Testis (tissue), 3 donors: ENCODE results near the gene SH3RF3. TPM values are rescaled to one million over a fixed set of nuclear protein-coding genes. Genes with fewer than 3 reads are reported as not detected.

Experiments used
- DNase-seq: peaks from one replicate; pipeline ENCODE4 v3.0.0-alpha.2; 2019
- H3K27ac ChIP-seq, 2 donors: fragments of 200-600 bp; sonication (generic); one replicate each; pipeline ENCODE4 v1.5.1; 2019
- H3K27me3 ChIP-seq: fragments of 200-600 bp; sonication (generic); one replicate; pipeline ENCODE4 v1.5.1; 2019
- H3K36me3 ChIP-seq: fragments of 200-600 bp; sonication (generic); one replicate; pipeline ENCODE4 v1.5.1; 2017; ENCODE audit warnings: low read depth; ENCODE audit errors: missing control alignments
- H3K4me1 ChIP-seq: fragments of 200-600 bp; sonication (generic); one replicate; pipeline ENCODE4 v1.5.1; 2019
- H3K4me3 ChIP-seq, 2 donors: fragments of 200-600 bp; sonication (generic); one replicate each; pipeline ENCODE4 v1.5.1; 2017 to 2019
- H3K9me3 ChIP-seq: fragments of 200-600 bp; sonication (generic); one replicate; pipeline ENCODE4 v1.5.1; 2017
- CTCF ChIP-seq, 3 experiments: fragments of 450-650 bp in 2 of 3; fragments of 200-600 bp in 1 of 3; sonication (generic) in 1 of 3; IDR thresholded peaks; one replicate each; pipeline ENCODE4 v1.5.1; 2016 to 2019; ENCODE audit warnings: antibody characterized with exemption in 3 of 3, mild to moderate bottlenecking in 2 of 3, moderate library complexity in 1 of 3
- POLR2A ChIP-seq: fragments of 450-650 bp; IDR thresholded peaks from one replicate; pipeline ENCODE4 v1.6.1; 2017; ENCODE audit warnings: antibody characterized with exemption, mild to moderate bottlenecking, moderate library complexity
- WGBS, 2 donors: methylation state at CpG; one replicate each; pipeline ENCODE4 v1.1.5; 2018; 5-methylcytosine and 5-hydroxymethylcytosine counted together
- intact Hi-C: fragments of 100-400 bp; cut with DNase I; formaldehyde crosslinking; loops from one replicate; pipeline ENCODE4 v1.15.1; 2023; ENCODE audit warnings: low total_unique reads
- polyA plus RNA-seq: library from polyadenylated mRNA; stranded (reverse); fragments of 350-450 nt; fragmentation: Illumina TruSeq; extraction: RNeasy Lipid Tissue Mini Kit (QIAGEN cat#74804); gene quantifications from one replicate; pipeline ENCODE4 v1.2.3, GENCODE V29; 2014; ENCODE audit warnings: low read depth, low replicate concordance; ENCODE audit not compliant: insufficient read depth
- total RNA-seq, 2 donors: library from RNA; depleted of rRNA; stranded (reverse); fragments of >200 nt; gene quantifications; one replicate each; pipeline ENCODE4 v1.2.3, GENCODE V29; 2016

SH3RF3 gene
- total and polyA plus RNA-seq, 3 donors from 2014 or later = 9.3 to 20.1 (median 16.5) TPM

GRCh38 chr2:109437325-109438090, 308.5 kb downstream of the SH3RF3 start:
- DNase-seq = no peak
- Histone ChIP-seq H3K9me3 (no peaks in the 10 kb centered on the region), H3K4me3 (no peak overlapping the region), H3K27me3 (no peaks in the 10 kb centered on the region), H3K36me3 (no peaks in the 10 kb centered on the region), H3K27ac (no peak overlapping the region), H3K4me1 (no peaks in the 10 kb centered on the region)
- intact Hi-C loops = no loop called here
- 93 to 94% methylated on average over 15 of the region's 15 CpGs for WGBS, 2 donors
- TF ChIP-seq POLR2A = no peak
- no peak for TF ChIP-seq CTCF (IDR thresholded peaks at IDR 0.05)

- Histone ChIP-seq H3K27ac (no peak overlapping the region), H3K27me3 (no peaks in the 10 kb centered on the region), H3K4me1 (no peaks in the 10 kb centered on the region), H3K36me3 (no peaks in the 10 kb centered on the region), H3K9me3 (no peaks in the 10 kb centered on the region), H3K4me3 (no peak overlapping the region)
- 89% methylated on average over 1 of the region's 1 CpG for WGBS, 2 donors
- intact Hi-C loops = no loop called here
- no peak for DNase-seq
- no peak for TF ChIP-seq CTCF (IDR thresholded peaks at IDR 0.05)
- TF ChIP-seq POLR2A = no peak
Observed at GRCh38 chr2:109438146-109438545, 309.1 kb downstream of the SH3RF3 start.

- H3K27me3 ChIP-seq = no peaks in the 10 kb centered on the region
- 57 to 60% methylated on average over 8 of the region's 8 CpGs for WGBS, 2 donors
- intact Hi-C loops = no loop called here
- no peak overlapping the region for H3K4me3 ChIP-seq
- no peak for TF ChIP-seq POLR2A
- TF ChIP-seq CTCF (IDR thresholded peaks at IDR 0.05) = no peak
- no peak for DNase-seq
- no peaks in the 10 kb centered on the region for H3K4me1 ChIP-seq
- no peaks in the 10 kb centered on the region for H3K36me3 ChIP-seq
- no peak overlapping the region for H3K27ac ChIP-seq
- no peaks in the 10 kb centered on the region for H3K9me3 ChIP-seq
Observed at GRCh38 chr2:109438773-109439389, 309.9 kb downstream of the SH3RF3 start.

GRCh38 chr2:109439390-109439786, 310.4 kb downstream of the SH3RF3 start:
- WGBS, 2 donors = 80 to 82% methylated on average over 4 of the region's 4 CpGs
- TF ChIP-seq POLR2A (no peak), CTCF (IDR thresholded peaks at IDR 0.05) (no peak)
- Histone ChIP-seq H3K27me3 (no peaks in the 10 kb centered on the region), H3K4me1 (no peaks in the 10 kb centered on the region), H3K36me3 (no peaks in the 10 kb centered on the region), H3K27ac (no peak overlapping the region), H3K4me3 (no peak overlapping the region), H3K9me3 (no peaks in the 10 kb centered on the region)
- intact Hi-C loops = no loop called here
- DNase-seq = no peak
